ENCODE results near the gene CEBPB. TPM values are rescaled to one million over a fixed set of nuclear protein-coding genes. Genes with fewer than 3 reads are reported as not detected.

The CEBPB gene
- total RNA-seq, 1 experiment from 2014 or later, result 22.6 TPM

- H3K4ac ChIP-seq (ENCODE audit: low read depth, low read length), result no peak overlapping the region
- H3K27ac Mint-ChIP-seq, result peak overlapping the region; percentile 55 to 74 (median 72); a peak in 3 of 7 replicates
- no peak for DNase-seq
These were observed 4.3 kb downstream of the CEBPB start for GRCh38 chr20:50194831-50195523.

More at GRCh38 chr20:50194831-50195523, 4.3 kb downstream of the CEBPB start:
- peaks cover 1% of the 10 kb centered on the region; the same call in 1 of the 2 replicates for H3K79me2 ChIP-seq (ENCODE audit: insufficient read depth, low read length)
- no peak overlapping the region for H3K27ac ChIP-seq (ENCODE audit: insufficient read length, low read depth, low read length)
- H2BK12ac ChIP-seq (ENCODE audit: insufficient read length, low read depth, low read length), result no peak overlapping the region
- H3K14ac ChIP-seq (ENCODE audit: insufficient read depth, low read length), result no peak overlapping the region
- H3K4me1 ChIP-seq (ENCODE audit: insufficient read depth, low read length), result peaks cover 3% of the 10 kb centered on the region; the same call in 1 of the 2 replicates
- no peak overlapping the region for H2BK15ac ChIP-seq (ENCODE audit: low read depth, low read length)
- no CpG with 5 or more reads among the region's 8 CpGs for WGBS (ENCODE audit: extremely low coverage, insufficient read length, low lambda C conversion rate)
- H3K56ac ChIP-seq (ENCODE audit: insufficient read length, low read depth, low read length), result no peak overlapping the region
- no peak overlapping the region for H2AK5ac ChIP-seq (ENCODE audit: insufficient read length, low read length)
- H2BK5ac ChIP-seq (ENCODE audit: insufficient read length, low read length), result no peak overlapping the region
- H4K8ac ChIP-seq (replicated peaks; ENCODE audit: insufficient read length, low read depth, low read length), result no peak overlapping the region
- H3T11ph ChIP-seq (ENCODE audit: low read length), result no peak overlapping the region
- peaks cover 3% of the 10 kb centered on the region for H4K20me1 ChIP-seq (ENCODE audit: control insufficient read depth, insufficient read depth, insufficient read length)
- Mint-ChIP-seq H3K36me3 (ENCODE audit: insufficient read depth in 1 of 3, low read depth in 3 of 3) (peaks cover 5 to 10% (median 9%) of the 10 kb centered on the region in 3 experiments), H3K4me1 (peaks cover 37 to 48% of the 10 kb centered on the region in 2 experiments), H3K9me3 (peaks cover 8 to 12% of the 10 kb centered on the region in 2 experiments), H3K27me3 (ENCODE audit: low read depth) (no peaks in the 10 kb centered on the region; the same call in 1 of the 2 replicates), H3K4me3 (peak overlapping the region in 1 of 2 experiments; percentile 5; a peak in 1 of 5 replicates)
- H3K9me3 ChIP-seq (ENCODE audit: control insufficient read depth, low read depth, low read length), result no peaks in the 10 kb centered on the region
- H3K9ac ChIP-seq (ENCODE audit: extremely low read depth, insufficient read length, low read length), result no peak overlapping the region
- H2BK120ac ChIP-seq (ENCODE audit: low read depth, low read length, poor library complexity, severe bottlenecking), result no peak overlapping the region
- no peak overlapping the region for H3K4me2 ChIP-seq (ENCODE audit: insufficient read depth, insufficient read length, low read length)
- no peaks in the 10 kb centered on the region for H3K27me3 ChIP-seq (ENCODE audit: insufficient read depth, low read length)
- H3K79me1 ChIP-seq (ENCODE audit: insufficient read depth, low read depth, low read length, poor library complexity, severe bottlenecking), result no peaks in the 10 kb centered on the region
- H3K18ac ChIP-seq (ENCODE audit: insufficient read length, low read depth, low read length), result no peak overlapping the region
- TF ChIP-seq CTCF (conservative IDR thresholded peaks at IDR 0.05), result no peak
- H4K91ac ChIP-seq (ENCODE audit: insufficient read length, low read depth, low read length), result no peak overlapping the region
- H2AFZ ChIP-seq (ENCODE audit: low read length), result no peak overlapping the region
- peaks cover 5% of the 10 kb centered on the region for H3K23me2 ChIP-seq (ENCODE audit: insufficient read length, low read depth, low read length, poor library complexity, severe bottlenecking)
- H3K23ac ChIP-seq (ENCODE audit: insufficient read length, low read depth, low read length), result no peak overlapping the region
- H2BK20ac ChIP-seq (ENCODE audit: low read depth, low read length, poor library complexity, severe bottlenecking), result no peak overlapping the region
- H4K5ac ChIP-seq (ENCODE audit: insufficient read length, low read depth, low read length), result no peak overlapping the region
